Progenitor cell of endocrine pancreas (in vitro differentiated cells): ENCODE data around the gene TLR4. TPM values are rescaled to one million over a fixed set of nuclear protein-coding genes. Genes with fewer than 3 reads are reported as not detected.

Experiments
- DNase-seq: peaks from one replicate; pipeline ENCODE4 v3.0.0; 2021; ENCODE audit warnings: low spot score; ENCODE audit not compliant: unreplicated experiment
- H3K27ac Mint-ChIP-seq: 2 replicates; pipeline ENCODE4 v1.8.0; 2021; ENCODE audit warnings: mild to moderate bottlenecking, moderate library complexity, mixed read lengths
- H3K27me3 Mint-ChIP-seq: 2 replicates; pipeline ENCODE4 v1.8.0; 2021; ENCODE audit warnings: mixed read lengths
- H3K36me3 Mint-ChIP-seq: 2 replicates; pipeline ENCODE4 v1.8.0; 2022; ENCODE audit warnings: mixed read lengths; ENCODE audit not compliant: insufficient read depth
- H3K4me1 Mint-ChIP-seq: 2 replicates; pipeline ENCODE4 v1.8.0; 2021; ENCODE audit warnings: low read depth, mixed read lengths
- H3K4me3 Mint-ChIP-seq: 2 replicates; pipeline ENCODE4 v1.8.0; 2021; ENCODE audit warnings: low read depth, mild to moderate bottlenecking, moderate library complexity, mixed read lengths
- H3K9me3 Mint-ChIP-seq: 2 replicates; pipeline ENCODE4 v1.8.0; 2021; ENCODE audit warnings: low read depth, mixed read lengths
- CTCF ChIP-seq: fragments of 200-600 bp; sonication (generic); IDR thresholded peaks from one replicate; pipeline ENCODE4 v1.5.0; 2021; ENCODE audit warnings: antibody characterized with exemption, mild to moderate bottlenecking; ENCODE audit not compliant: unreplicated experiment
- total RNA-seq: library from RNA; stranded (reverse); gene quantifications from 2 replicates; pipeline ENCODE4 v1.2.1, GENCODE V29; 2021

Gene TLR4
- total RNA-seq, 1 donor from 2014 or later: not detected

- no peak for TF ChIP-seq CTCF
- Mint-ChIP-seq H3K4me1 (peaks cover 24% of the 10 kb centered on the region), H3K27me3 (no peaks in the 10 kb centered on the region), H3K9me3 (no peaks in the 10 kb centered on the region), H3K36me3 (no peaks in the 10 kb centered on the region), H3K4me3 (no peak overlapping the region), H3K27ac (no peak overlapping the region)
- DNase-seq: no peak
Measured at GRCh38 chr9:117703537-117703936, 666 bp upstream of the TLR4 start.

GRCh38 chr9:117704597-117704996, 394 bp downstream of the TLR4 start:
- Mint-ChIP-seq H3K27ac (no peak overlapping the region), H3K36me3 (no peaks in the 10 kb centered on the region), H3K4me3 (no peak overlapping the region)

DNA sequence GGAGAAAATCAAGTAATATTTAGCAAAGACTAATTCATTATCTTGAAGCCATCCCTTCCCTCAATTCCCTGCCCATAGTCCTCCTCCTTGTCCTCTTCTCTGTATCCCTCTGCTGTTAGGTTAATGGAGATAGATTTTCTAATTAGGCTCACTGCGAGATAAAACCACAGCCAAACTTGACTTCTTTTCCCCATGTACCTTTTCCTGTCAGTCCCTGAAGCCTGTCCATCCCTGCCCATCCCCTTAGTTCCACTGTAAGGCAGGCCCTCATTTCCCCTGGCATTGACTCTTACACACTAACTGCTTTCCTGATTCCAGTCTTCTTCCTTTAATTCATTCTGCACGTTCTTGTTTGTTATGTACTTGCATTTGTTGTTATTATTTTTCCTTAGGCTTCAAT, 1.2 kb downstream of the TLR4 start:
- DNase-seq: no peak
- Mint-ChIP-seq H3K36me3 (no peaks in the 10 kb centered on the region), H3K27me3 (no peaks in the 10 kb centered on the region), H3K9me3 (no peaks in the 10 kb centered on the region), H3K4me1 (peaks cover 24% of the 10 kb centered on the region), H3K4me3 (no peak overlapping the region), H3K27ac (no peak overlapping the region)
- TF ChIP-seq CTCF: no peak

More at GRCh38 chr9:117704597-117704996, 394 bp downstream of the TLR4 start:
- H3K27me3 Mint-ChIP-seq: no peaks in the 10 kb centered on the region
- DNase-seq: no peak
- H3K4me1 Mint-ChIP-seq: peaks cover 24% of the 10 kb centered on the region
- TF ChIP-seq CTCF: no peak
- H3K9me3 Mint-ChIP-seq: no peaks in the 10 kb centered on the region

DNA sequence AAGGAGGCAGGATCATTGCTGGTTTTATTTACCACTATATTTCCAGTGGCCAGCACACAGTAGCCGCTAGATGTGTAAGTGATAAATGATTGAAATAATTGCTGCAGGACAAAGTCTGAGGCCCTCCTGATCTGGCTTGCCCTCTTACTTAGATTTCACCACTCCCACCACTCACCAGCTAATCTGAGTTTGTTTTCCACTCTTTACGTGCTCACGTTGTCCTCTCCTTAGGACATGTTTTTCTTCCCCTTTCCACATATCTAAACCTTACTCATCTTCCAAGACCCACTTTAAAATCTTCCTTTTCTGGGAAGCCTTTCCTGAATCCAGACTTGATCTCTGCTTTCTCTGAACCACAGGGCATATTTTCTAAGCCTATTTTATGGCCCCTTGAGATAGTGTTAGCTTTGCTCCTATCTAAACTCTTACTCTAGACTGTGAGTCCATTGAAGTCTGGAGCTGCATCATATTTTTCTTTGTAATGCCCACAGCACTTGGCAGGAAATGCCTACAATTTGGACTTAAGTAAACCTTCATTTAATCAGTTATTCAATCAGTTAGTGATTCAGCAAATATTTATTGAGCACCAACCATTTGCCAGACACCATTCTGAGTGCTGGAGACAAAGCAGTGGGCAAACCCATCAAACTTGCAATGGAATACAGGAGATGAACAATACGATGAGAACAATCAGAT, 2.4 kb downstream of the TLR4 start:
- H3K36me3 Mint-ChIP-seq: no peaks in the 10 kb centered on the region

DNA sequence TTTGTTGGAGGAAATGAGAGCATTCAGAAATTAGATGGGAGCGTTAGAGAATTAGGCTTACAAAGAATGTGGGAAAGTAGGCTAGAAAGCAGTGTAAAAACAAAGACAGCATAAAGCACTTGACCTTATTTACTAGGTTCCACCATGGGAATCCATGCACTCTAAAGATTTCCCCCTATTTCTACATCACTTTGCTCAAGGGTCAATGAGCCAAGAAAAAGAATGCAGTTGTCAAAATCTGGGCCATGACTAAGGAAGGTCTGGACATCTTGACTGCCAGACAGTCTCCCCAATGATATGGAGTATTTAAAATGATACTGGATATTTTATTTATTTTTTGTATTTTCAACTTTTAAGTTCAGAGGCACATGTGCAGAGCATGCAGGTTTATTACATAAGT, 3.4 kb downstream of the TLR4 start:
- no peaks in the 10 kb centered on the region for H3K9me3 Mint-ChIP-seq
- peaks cover 3% of the 10 kb centered on the region for H3K27me3 Mint-ChIP-seq
- H3K36me3 Mint-ChIP-seq: no peaks in the 10 kb centered on the region
- no peak for DNase-seq
- peaks cover 24% of the 10 kb centered on the region for H3K4me1 Mint-ChIP-seq
- TF ChIP-seq CTCF: no peak
- H3K27ac Mint-ChIP-seq: no peak overlapping the region
- H3K4me3 Mint-ChIP-seq: no peak overlapping the region

More for the DNA sequence above, 2.4 kb downstream of the TLR4 start:
- H3K4me1 Mint-ChIP-seq: peaks cover 24% of the 10 kb centered on the region
- DNase-seq: no peak
- H3K27ac Mint-ChIP-seq: no peak overlapping the region
- H3K4me3 Mint-ChIP-seq: no peak overlapping the region
- H3K9me3 Mint-ChIP-seq: no peaks in the 10 kb centered on the region
- TF ChIP-seq CTCF: no peak
- peaks cover 2% of the 10 kb centered on the region for H3K27me3 Mint-ChIP-seq
